ENCODE measurements around the gene ACSS2.

The ACSS2 gene

DNA sequence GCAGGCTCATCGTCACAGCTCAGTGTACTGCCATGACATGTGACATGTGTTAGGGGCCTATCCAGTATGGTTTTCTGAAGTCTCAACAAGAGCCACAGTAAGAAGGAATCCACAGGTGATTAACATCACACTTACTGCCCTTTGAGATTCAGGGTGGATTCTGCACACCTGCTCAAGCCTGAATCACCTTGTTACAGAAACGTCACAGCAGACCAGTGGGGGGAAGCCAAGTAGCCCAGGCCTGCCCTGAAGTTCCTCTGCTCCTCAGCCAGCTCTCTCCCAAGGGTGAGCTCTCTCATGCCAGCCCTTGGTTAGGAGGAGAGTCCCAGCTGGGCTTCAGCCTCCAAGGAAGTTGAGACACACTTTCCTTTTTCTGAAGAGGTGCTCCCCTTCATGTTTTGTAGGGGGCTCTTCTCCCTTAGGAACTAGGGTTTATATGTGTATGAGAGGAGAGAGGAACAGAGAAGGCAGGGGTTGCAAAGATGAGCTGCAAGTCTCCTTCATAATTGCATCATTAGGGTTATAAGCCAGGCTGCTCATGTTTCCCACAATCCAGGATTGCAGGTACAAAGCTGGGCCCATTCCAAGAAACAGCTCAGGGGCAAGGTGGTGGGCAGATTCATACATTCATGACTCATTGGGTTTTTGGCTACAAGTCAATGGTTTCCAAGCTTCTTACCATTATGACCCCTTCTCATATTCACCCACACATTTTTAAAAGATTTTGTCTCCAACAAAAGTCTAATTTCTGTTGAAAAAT, 67.6 kb downstream of the ACSS2 start:
- Histone ChIP-seq H3K36me3 (peaks cover 89% of the 10 kb centered on the region), H3K27me3 (no peaks in the 10 kb centered on the region), H3K27ac (no peak overlapping the region), H3K4me1 (peaks cover 1% of the 10 kb centered on the region; the same call in 1 of the 2 replicates), H3K4me2 (no peak overlapping the region), H3K9me3 (no peaks in the 10 kb centered on the region), H3K4me3 (no peak overlapping the region), H3K9ac (no peak overlapping the region), H4K20me1 (no peaks in the 10 kb centered on the region)
- TF ChIP-seq Cebpa-rat (IDR thresholded peaks at IDR 0.05), result no peak

DNA sequence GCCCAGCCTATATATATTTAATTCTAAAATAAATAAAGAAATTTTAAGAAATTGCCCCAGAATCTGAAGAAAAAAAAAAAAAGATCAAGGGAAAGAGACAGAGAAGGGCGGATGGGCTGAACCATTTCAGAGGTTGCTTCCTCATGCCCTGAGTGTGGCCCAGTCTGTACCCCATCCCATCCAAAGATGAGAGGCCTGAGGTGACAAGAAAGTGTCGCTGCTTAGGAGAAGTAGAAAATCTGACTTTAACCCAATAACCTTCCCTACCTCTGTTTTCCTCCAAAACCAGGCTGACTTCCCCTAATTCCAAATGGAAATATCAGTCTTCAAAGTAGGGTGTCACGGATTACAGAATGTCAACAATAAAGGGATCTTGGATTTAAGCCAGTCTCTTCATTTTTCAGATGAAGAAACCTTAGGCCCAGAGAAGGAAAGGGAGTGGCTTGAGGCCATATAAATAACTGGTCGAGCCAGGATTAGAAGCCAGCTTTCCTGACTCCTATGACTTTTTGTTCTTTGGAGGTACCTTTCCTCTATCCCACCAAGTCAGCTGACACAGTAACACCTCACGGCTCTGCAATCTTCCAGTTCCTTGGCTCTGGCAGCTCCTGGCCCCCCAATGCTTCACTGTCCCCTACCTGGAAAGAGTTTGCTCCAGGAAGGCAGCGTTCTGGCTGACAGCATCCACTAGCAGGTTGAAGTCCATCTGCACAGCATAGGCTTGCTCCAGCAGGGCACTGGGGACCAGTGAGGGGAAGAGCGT, 69.1 kb downstream of the ACSS2 start:
- Histone ChIP-seq H3K9me3 (no peaks in the 10 kb centered on the region), H3K4me1 (no peaks in the 10 kb centered on the region), H3K4me2 (no peak overlapping the region), H3K27ac (no peak overlapping the region), H3K4me3 (no peak overlapping the region), H3K36me3 (peaks cover 93% of the 10 kb centered on the region), H3K27me3 (no peaks in the 10 kb centered on the region), H4K20me1 (no peaks in the 10 kb centered on the region), H3K9ac (no peak overlapping the region)
- TF ChIP-seq Cebpa-rat (IDR thresholded peaks at IDR 0.05), result no peak

DNA sequence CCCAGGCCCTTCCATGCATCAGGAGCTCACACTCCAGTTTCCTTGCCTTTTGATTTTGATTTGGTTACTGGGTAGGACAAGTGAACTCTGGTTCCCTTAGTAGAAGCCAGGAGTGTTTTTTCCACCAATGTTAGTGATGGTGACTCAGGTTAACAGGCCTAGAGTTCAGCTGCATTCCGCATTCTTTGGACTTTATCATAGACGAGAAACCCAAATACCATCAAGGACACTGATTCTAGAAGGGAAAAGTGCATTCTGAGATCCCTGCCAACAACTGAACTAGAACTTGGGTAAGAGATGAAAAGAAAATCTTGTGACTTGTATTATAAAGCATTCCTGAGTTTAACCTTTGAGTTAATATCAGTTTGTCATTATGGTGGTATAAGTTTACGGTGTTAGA, 70.2 kb downstream of the ACSS2 start:
- Histone ChIP-seq H3K27ac (no peak overlapping the region), H3K4me3 (no peak overlapping the region), H3K9me3 (no peaks in the 10 kb centered on the region), H3K4me2 (no peak overlapping the region), H3K9ac (no peak overlapping the region), H3K36me3 (peaks cover 92% of the 10 kb centered on the region), H3K27me3 (no peaks in the 10 kb centered on the region), H4K20me1 (no peaks in the 10 kb centered on the region), H3K4me1 (no peaks in the 10 kb centered on the region)
- no peak for TF ChIP-seq Cebpa-rat (IDR thresholded peaks at IDR 0.05)

DNA sequence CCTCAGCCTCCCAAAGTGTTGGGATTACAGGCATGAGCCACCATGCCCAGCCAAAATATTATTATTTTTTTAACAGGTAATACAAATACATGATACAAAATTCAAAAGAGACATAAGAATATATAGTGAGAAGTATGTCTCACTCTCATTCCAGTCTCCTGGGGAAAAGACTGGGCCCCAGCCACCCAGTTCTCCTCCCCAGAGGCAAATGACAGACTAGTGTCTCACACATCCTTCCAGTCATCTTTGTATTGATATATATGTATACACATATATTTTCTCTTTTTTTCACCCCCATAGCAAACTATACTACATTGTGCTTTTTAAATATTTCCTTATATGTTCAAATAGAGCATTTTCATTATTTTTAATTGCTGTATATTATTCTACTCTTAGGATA, 70.9 kb downstream of the ACSS2 start:
- no peak overlapping the region for H3K9ac ChIP-seq
- no peaks in the 10 kb centered on the region for H3K9me3 ChIP-seq
- no peaks in the 10 kb centered on the region for H4K20me1 ChIP-seq
- no peak overlapping the region for H3K27ac ChIP-seq
- no peaks in the 10 kb centered on the region for H3K27me3 ChIP-seq
- no peak overlapping the region for H3K4me2 ChIP-seq
- peaks cover 92% of the 10 kb centered on the region for H3K36me3 ChIP-seq
- no peak for TF ChIP-seq Cebpa-rat (IDR thresholded peaks at IDR 0.05)
- H3K4me3 ChIP-seq, result no peak overlapping the region
- H3K4me1 ChIP-seq, result no peaks in the 10 kb centered on the region

DNA sequence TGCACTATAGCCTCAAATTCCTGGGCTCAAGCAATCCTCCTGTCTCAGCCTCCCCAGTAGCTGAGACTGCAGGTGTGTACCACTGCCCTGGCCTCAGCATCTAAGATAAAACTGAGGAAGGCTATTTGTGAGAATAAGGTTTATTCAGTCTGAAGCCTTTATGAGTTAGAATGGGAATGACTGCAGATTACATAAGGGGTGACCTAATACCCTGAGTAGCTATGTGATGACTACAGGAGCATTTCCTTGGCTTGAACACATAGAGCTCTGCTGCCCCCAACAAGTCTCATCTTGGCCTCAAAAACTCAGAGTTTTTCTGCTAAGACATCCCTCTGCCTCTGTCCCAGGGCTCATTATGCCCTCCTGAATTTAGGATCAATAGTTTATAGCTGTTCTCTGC, 71.6 kb downstream of the ACSS2 start:
- Histone ChIP-seq H3K4me1 (no peaks in the 10 kb centered on the region), H3K4me3 (no peak overlapping the region), H3K9ac (no peak overlapping the region), H3K27me3 (no peaks in the 10 kb centered on the region), H3K36me3 (peaks cover 85% of the 10 kb centered on the region), H4K20me1 (no peaks in the 10 kb centered on the region), H3K9me3 (no peaks in the 10 kb centered on the region), H3K4me2 (no peak overlapping the region), H3K27ac (no peak overlapping the region)
- no peak for TF ChIP-seq Cebpa-rat (IDR thresholded peaks at IDR 0.05)

DNA sequence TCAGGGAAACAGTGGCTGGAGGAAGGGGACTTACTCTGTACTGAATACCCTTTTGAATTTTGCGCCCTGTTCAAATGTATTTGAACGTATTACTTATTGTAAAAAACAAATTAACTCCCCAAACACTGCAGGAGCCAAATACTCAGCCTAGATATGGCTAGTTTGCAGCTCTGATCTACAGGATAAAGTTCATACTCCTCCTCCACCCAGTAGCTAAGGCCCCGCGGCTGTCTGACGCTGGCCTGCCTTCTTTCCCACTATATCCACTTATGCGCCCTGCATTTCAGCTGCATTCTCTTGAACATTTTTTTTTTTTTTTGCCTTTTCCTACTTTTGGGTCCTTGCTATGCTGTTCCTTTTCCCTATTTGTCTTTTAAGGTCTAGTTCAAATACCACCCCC, 72.7 kb downstream of the ACSS2 start:
- H3K36me3 ChIP-seq, result peaks cover 75% of the 10 kb centered on the region
- peaks cover under 1% of the 10 kb centered on the region; the same call in 1 of the 2 replicates for H3K4me1 ChIP-seq

DNA sequence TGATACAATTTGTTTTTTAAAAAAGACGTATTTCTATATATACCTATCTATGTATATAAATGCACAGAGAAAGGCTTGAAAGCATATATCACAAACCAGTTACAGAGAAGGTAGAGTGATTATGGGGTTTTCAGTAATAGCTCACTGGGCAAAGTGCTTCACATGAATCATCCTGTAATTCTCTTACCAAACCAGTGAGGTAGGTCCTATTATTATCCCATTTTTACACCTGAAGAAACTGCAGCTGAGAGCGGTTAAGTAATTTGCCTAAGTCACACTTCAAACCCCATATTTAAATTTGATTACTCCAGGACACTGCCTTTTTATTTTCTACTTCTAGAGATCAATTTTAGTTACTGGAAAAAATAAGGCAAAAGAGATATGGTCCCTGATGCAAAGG, 74.8 kb downstream of the ACSS2 start:
- no peak overlapping the region for H3K27ac ChIP-seq
- peaks cover 14% of the 10 kb centered on the region for H3K4me1 ChIP-seq
- no peak for TF ChIP-seq Cebpa-rat (IDR thresholded peaks at IDR 0.05)
- H4K20me1 ChIP-seq, result no peaks in the 10 kb centered on the region
- H3K4me2 ChIP-seq, result no peak overlapping the region
- peaks cover 53% of the 10 kb centered on the region for H3K36me3 ChIP-seq
- H3K9me3 ChIP-seq, result no peaks in the 10 kb centered on the region
- no peaks in the 10 kb centered on the region for H3K27me3 ChIP-seq
- H3K9ac ChIP-seq, result no peak overlapping the region
- no peak overlapping the region for H3K4me3 ChIP-seq

More for the DNA sequence above, 72.7 kb downstream of the ACSS2 start:
- Histone ChIP-seq H3K9ac (no peak overlapping the region), H3K4me3 (no peak overlapping the region), H3K9me3 (no peaks in the 10 kb centered on the region), H3K27ac (no peak overlapping the region), H4K20me1 (no peaks in the 10 kb centered on the region), H3K4me2 (no peak overlapping the region), H3K27me3 (no peaks in the 10 kb centered on the region)
- no peak for TF ChIP-seq Cebpa-rat (IDR thresholded peaks at IDR 0.05)

DNA sequence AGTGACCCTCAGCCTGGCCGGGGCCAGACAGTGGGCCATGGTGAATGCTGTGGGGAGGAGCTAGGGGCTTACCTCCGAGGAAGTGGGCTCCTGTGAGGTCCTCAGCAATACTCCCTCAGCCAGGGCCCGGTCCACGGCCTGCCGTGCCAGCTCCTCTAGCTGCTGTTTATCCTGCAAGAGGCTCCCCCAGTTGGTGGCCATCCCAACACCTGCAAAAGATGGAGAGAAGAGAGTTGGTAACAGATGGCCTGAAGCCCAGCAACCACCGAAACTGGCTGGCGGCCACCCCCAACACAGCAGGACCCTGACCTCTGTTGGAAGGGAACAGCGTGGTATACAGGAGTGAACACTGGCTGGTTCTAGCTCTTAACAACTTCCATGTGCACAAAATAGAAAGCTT, 75.2 kb downstream of the ACSS2 start:
- no peak for TF ChIP-seq Cebpa-rat (IDR thresholded peaks at IDR 0.05)
- H3K9ac ChIP-seq, result no peak overlapping the region
- H3K4me2 ChIP-seq, result no peak overlapping the region
- no peaks in the 10 kb centered on the region for H3K27me3 ChIP-seq
- peaks cover 17% of the 10 kb centered on the region for H3K4me1 ChIP-seq
- H3K27ac ChIP-seq, result no peak overlapping the region
- H3K36me3 ChIP-seq, result peaks cover 49% of the 10 kb centered on the region
- no peak overlapping the region for H3K4me3 ChIP-seq
- no peaks in the 10 kb centered on the region for H4K20me1 ChIP-seq
- H3K9me3 ChIP-seq, result no peaks in the 10 kb centered on the region

DNA sequence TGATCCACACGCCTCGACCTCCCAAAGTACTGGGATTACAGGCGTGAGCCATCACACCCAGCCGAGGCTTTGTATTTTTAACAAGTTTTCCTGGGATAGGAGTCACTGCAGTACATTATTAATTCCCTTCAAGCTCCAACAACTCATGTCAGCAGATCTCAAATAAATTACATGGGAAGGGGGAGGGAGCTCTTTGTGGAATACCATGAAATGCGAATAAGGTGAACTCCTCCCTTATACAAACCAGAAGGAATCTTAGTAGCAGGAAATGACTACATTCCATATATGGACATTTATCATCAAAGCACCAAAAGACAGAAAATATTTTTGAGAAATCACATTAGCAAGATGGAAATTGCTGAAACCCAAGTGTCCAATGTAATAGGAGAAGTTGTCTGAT, 76.3 kb downstream of the ACSS2 start:
- H3K27ac ChIP-seq, result no peak overlapping the region

DNA sequence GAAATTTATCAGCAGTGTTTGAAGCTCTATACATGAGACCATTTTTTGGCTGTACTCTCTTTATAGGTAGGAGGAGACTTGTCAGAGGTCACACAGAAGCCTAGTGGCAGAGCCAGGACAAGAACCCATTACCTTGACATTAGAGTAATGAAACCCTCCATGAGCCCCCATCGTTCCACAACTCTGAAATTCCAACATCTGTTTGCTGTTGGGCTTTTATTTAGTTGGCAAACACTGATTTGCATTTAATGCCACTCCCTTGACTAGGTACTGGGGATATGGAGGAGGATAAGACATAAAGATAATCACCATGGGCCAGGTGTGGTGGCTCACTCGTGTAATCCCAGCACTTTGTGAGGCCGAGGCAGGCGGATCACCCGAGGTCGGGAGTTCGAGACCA, 77.5 kb downstream of the ACSS2 start:
- H3K4me1 ChIP-seq, result peaks cover 17% of the 10 kb centered on the region
- H3K9ac ChIP-seq, result no peak overlapping the region
- H3K36me3 ChIP-seq, result peaks cover 33% of the 10 kb centered on the region
- 0 out of 2 replicates have a peak overlapping the region, but pooled peaks have one; percentile 86 for H3K4me2 ChIP-seq
- H4K20me1 ChIP-seq, result no peaks in the 10 kb centered on the region
- TF ChIP-seq Cebpa-rat (IDR thresholded peaks at IDR 0.05), result no peak
- H3K27ac ChIP-seq, result no peak overlapping the region
- no peaks in the 10 kb centered on the region for H3K9me3 ChIP-seq
- no peak overlapping the region for H3K4me3 ChIP-seq
- no peaks in the 10 kb centered on the region for H3K27me3 ChIP-seq

More for the DNA sequence above, 76.3 kb downstream of the ACSS2 start:
- H3K4me3 ChIP-seq, result no peak overlapping the region
- H3K4me1 ChIP-seq, result peaks cover 17% of the 10 kb centered on the region
- H3K27me3 ChIP-seq, result no peaks in the 10 kb centered on the region
- no peaks in the 10 kb centered on the region for H4K20me1 ChIP-seq
- H3K9me3 ChIP-seq, result no peaks in the 10 kb centered on the region
- H3K4me2 ChIP-seq, result no peak overlapping the region
- peaks cover 41% of the 10 kb centered on the region for H3K36me3 ChIP-seq
- no peak for TF ChIP-seq Cebpa-rat (IDR thresholded peaks at IDR 0.05)
- no peak overlapping the region for H3K9ac ChIP-seq
